HG02763 (cell line): ENCODE results near the gene POLR3H.

Experiments used
- ATAC-seq: cut with Tn5 transposase; IDR thresholded peaks from one replicate; pipeline ENCODE4 v1.9.1; 2021; ENCODE audit warnings: mild to moderate bottlenecking, moderate library complexity; ENCODE audit not compliant: unreplicated experiment

The POLR3H gene

GRCh38 chr22:41539146-41540005 is 4.9 kb downstream of the POLR3H start:
- ATAC-seq = no peak

DNA sequence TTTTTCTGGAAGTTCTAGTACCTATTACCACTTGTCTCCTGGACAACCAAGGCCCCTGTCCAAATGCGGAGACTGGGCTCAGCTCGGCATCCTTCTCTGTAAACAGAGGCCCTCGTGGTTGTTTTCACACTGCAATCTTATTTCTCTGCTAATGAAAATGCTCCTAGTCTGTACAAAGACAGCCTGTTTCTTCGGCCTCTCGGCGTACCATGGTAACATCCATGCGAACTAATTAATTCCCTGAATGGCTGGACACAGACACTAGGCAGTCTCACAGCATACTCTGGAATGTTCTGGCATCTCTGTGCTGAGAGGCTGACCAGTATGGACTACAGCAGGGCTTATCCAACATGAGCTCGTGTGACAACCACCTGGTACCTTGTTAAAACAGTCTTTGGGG is 5.7 kb downstream of the POLR3H start:
- ATAC-seq = no peak

DNA sequence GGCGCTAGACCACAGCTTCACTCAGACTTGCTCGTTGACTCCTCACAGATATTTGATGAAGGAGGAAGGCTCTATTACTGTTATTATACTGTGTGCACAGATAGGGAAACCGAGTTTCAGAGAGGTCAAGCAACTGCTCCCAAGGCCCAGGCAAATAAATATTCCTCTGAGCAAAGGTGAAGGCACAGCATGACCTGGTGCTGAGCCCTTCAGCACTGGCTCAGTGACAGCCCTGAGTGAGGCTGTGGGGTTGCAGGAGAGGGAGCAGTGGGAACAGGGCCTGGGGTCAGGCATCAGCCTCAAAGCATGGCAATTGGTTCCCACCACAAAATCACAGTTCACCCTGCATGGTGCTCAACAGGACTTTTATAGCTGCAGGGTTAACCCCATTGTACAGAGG is 7.1 kb downstream of the POLR3H start:
- no peak for ATAC-seq

- no peak for ATAC-seq
Measured at GRCh38 chr22:41535244-41535643, 9.0 kb downstream of the POLR3H start.

DNA sequence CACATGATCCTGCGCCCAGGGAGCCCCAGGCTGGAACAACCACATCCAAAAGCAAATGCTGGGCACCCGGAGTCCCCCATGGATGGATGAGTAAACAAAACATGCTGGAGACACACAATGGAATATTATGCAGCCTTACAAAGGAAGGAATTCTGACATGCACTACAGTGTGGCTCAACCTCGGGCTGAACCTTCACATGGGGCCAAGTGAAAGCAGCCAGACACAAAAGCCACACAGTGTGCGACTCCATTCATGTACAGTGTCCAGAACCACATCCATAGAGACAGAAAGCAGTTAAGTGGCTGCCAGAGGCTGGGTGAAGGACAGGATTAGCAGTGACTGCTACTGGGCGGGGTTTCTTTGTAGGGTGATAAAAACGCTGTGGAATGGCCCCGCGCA is 10.1 kb downstream of the POLR3H start:
- ATAC-seq = no peak

GRCh38 chr22:41532908-41533825 is 11.1 kb downstream of the POLR3H start:
- ATAC-seq = no peak

- ATAC-seq = no peak
Measured at GRCh38 chr22:41531715-41532477, 12.4 kb downstream of the POLR3H start.

DNA sequence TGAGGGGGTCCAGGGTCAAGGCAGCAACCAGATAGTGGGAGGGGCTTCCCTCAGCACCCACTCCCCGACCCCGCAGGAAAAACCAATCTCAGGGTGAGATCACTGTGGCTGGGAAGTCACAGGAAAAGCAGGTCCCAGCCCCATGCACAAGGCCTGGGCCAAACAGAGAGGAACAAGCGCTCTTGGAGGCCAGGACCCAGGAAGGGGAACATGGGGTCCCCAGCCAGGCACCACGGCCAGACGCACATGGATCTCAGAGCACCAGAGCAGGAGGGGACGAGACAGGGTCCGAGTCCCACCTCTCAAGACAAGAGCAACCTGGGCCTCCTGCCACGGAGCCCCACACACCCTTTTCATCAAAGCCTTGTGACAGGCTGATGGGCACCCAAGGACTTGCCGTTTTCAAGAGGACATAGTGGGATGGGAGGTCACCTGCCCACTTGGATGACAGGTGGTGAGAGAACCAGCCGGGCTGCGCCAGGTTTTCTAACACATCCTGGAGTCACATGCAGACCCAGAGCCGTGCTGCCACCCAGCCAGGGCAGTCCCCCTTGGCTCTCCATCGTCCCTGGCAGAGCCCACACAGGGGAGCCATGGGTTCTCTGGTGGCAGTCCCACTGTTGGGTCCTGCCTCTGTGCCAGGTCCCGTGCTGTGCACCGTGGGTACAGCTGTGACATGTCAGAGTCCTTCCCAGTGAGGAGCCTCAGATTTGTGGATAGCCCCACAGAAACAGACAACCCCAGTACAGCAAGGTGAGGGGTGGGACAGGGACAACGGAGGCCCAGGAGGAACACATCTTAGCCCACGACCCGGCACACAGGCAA is 13.2 kb downstream of the POLR3H start:
- no peak for ATAC-seq

DNA sequence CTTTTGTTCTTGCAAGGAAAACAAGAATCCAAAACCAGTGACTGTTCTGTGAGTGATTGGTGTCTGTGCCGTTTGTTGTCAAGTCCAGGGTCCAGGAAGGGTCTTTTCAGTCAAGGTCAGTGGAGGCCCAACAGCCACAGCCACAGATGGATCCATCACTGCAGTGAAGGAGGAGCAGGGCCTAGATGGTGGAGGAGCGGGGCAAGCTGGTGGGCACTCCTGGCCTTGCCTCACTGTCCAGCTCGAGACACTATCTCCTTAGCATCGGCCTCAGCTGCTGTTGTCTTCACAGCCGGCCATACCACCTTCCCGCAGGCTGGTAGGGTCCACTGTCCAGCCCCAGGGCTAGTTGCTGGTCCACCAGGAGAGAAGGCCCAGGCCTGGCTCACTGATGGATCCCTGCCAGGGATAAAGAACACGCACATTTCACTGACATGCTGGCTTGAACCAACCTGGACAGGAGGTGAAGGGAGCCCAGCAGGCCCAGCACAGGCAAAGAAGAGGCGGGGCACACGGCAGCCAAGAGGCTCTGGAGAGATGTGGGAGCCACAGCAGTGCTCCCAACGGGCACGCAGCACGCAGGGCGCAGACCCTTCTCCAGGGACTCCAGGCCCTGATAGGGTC is 15.2 kb downstream of the POLR3H start:
- ATAC-seq = no peak

DNA sequence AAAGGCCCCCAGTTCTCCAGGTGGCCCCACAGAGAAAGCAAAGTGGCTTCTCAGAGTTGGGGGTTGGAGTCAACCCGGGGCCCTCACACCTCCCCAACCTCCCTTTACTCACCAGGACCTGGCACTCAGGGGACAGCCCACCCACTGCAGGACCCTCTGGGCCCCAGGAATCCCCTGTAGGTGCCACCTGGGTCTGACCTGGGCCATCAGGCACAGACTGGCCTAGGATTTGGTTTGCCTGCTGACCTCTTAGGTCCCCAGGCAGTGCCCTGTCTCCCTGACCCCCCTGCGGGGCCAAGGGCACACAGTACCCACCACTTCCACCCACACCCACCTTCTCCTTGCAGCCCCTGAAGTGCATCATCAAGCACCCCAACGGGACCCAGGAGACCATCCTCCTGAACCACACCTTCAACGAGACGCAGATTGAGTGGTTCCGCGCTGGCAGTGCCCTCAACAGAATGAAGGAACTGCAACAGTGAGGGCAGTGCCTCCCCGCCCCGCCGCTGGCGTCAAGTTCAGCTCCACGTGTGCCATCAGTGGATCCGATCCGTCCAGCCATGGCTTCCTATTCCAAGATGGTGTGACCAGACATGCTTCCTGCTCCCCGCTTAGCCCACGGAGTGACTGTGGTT is 16.0 kb downstream of the POLR3H start:
- ATAC-seq = no peak

DNA sequence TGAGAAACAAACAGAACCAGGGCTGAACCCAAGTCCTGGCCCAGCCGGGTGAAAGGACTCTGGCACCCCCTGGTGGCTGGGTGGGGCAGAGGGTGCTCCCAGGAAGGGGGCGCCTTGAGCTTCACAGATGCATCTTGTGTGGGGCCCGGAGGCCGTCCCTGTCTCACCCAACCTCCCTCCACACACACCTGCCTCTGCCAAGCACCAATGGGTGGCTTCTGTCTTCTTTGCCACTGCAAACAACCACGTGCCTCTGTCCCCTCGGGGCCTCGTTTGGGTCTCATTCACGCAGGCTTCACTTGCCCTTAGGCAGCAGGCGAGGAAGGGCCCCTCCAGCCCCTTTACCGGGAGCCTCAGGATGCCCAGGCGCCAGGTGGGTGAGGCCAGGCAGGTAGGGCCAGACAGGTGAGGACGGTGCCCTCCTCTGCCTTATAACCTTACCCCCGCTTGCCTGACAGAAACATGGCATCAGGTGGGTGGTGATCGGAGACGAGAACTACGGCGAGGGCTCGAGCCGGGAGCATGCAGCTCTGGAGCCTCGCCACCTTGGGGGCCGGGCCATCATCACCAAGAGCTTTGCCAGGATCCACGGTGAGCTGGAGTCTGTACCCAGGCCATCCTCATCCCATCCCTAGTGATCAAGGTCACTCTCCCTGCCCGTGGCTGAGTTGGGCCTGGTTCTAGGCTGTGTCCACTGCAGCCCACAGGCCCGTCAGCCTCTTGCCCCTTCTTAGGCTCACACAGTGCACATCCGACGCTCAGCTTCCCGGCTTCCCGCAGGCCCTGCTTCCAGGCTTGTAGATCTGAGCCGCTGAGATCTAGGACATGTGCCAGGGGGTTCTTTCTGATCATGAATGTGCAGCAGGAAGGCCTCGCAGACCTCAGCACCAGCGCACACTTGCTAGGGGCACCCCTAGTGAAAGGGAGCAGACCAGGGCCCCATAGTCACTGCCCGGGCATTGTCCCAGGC is 17.2 kb downstream of the POLR3H start:
- ATAC-seq = no peak

DNA sequence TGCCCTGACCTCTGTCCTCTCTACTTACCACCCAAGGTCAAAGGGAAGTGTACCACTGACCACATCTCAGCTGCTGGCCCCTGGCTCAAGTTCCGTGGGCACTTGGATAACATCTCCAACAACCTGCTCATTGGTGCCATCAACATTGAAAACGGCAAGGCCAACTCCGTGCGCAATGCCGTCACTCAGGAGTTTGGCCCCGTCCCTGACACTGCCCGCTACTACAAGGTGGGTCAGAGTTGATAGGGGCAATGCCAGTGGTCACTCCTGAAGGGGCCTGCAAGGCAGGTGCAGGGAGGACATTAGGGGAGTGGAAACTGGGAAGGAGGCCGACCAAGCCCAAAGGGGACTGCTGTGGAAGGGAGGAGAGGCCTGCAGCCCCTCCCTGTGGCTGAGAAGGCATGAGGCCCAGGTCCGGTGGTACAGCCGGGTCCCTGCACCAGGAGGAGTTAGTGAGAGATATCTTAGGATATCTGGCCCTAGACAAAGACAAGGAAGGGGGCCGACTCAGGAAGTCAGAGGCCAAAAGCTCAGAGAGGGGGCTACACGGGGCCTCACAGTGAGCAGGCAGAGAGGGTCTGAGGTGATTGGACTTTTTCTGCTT is 17.9 kb downstream of the POLR3H start:
- ATAC-seq = no peak

DNA sequence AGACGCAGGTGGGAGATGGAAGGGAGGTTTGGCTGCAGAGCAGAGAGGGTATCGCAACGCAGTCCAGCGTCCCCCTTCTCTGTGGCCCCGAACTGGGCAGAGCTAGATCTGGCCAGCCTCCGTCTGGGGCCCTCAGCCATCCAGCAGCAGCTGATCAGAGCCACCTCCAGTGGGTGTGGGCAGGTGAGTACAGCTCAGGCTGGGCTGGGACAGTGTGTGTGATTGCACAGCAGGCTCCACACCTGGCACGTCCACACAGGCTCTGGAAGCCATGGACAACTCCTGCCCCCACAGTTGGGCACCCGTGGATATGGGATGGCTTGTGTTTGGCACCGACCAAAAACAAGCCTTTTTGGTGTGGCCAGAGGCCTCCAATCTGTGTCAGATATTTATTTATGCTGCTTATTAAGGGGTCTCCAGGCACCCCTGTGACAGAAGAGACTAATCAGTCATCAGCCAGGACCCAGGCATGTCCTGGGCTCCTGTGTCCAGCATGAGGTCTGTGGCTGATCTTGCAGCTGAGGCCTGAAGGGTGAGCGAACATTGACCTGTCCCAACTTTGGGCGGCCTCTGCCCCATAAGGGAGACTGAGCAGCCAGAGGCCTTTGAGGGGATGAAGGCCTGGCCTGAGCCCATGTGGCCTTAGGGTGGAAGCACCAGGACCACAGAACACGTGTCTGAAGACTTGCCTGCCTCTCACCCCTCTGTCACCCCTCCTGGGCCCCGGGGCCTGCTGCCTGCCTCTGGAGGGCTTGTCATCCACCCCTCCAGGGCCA is 18.6 kb downstream of the POLR3H start:
- no peak for ATAC-seq

GRCh38 chr22:41524809-41525449 is 19.3 kb downstream of the POLR3H start:
- ATAC-seq = no peak

GRCh38 chr22:41524251-41524661 is 20.0 kb downstream of the POLR3H start:
- no peak for ATAC-seq

DNA sequence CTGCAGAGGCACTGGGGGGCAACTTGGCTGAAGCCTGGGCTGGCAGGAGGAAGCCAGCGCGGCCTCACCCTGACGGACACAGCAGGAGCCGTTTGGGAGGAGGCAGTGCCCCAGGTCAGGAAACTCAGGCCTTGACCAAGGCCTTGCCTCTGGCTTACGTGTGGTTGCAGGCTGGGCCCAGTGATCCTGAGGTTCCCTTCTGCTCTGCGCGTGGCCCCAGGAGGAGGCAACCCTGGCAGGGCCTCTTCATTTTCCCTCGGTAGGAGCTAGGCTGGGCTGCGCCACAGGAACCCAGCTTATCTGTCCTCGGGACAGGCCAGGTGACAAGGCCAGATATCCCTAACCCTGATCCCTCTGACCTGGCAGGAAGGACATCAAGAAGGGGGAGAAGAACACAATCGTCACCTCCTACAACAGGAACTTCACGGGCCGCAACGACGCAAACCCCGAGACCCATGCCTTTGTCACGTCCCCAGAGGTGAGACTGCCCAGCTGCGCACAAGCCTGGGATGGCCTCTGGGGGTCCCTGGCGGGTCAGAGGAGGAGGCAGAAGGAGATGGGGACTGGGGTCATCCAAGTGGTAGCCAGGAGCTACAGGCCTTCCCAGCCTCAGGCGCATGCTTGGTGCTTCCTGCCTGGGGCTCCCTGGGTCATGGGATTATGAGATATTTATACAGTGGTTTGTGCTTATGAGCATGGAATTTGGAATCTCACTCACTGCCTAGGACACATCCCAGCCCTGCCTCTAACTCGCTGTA is 20.6 kb downstream of the POLR3H start:
- ATAC-seq = no peak
